ENCODE data around the gene CLIC1.

CLIC1 gene
- total RNA-seq: 122 to 211 reads per million in 2 donors

DNA sequence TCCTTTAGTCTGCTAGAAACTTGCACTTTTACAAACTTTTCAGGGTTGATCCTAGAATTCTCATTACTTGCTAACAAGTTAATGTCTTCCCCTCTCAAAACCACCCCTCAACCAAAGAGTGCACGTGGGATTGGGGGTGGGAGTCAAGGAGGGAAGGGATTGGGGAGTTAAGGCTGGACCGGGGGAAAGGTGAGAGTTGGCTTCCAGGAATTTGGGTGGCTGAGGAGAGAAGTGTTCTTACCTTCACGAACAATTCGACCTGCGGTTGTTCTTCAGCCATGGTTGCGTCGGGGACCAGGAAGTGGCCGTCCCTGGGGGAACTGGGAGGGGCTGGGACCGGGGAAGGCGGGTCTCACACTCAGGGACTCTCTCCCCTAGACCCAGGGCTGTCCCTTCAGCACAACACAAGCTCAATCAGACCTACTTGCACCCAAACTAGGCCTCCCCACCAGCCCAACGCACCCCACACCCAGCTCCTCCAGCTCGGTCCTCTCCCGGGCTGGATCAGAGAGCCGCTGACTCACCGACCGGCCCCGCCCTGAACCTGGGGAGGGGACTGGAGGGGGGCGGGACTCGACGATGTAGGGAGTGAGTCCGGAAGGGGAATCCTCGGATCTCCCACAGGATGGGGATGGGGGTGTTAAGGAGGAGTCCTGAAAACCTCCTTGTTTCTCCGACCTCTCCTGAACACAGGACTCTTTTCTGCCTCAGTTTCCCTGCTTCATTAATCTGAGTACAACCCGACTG is at the start of gene CLIC1:
Gene CLIC1 (minus strand): TSS at position 510 of the 747 bp plus-strand sequence. CDS start 230 bp downstream, at position 280.
- peak; percentile 67 for DNase-seq

DNA sequence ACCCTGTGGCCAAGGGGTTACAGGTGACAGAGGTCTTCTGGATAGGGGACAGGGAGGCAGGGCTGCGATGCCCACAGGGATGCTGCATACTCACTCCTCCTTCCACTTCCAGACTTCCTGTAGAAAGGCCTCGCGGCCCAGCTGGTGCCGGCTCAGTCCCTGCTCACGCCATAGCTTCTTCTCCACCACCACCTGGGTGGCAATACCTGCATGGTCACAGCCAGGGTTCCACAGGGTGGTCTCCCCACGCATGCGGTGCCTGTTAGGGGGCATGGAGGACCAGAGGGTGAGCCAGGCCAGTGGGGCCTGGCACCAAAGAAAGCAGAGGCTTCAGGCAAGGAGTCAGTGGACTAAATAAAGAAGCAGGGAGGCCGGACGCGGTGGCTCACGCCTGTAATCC is 49.1 kb upstream of the CLIC1 start:
- no peak for DNase-seq

DNA sequence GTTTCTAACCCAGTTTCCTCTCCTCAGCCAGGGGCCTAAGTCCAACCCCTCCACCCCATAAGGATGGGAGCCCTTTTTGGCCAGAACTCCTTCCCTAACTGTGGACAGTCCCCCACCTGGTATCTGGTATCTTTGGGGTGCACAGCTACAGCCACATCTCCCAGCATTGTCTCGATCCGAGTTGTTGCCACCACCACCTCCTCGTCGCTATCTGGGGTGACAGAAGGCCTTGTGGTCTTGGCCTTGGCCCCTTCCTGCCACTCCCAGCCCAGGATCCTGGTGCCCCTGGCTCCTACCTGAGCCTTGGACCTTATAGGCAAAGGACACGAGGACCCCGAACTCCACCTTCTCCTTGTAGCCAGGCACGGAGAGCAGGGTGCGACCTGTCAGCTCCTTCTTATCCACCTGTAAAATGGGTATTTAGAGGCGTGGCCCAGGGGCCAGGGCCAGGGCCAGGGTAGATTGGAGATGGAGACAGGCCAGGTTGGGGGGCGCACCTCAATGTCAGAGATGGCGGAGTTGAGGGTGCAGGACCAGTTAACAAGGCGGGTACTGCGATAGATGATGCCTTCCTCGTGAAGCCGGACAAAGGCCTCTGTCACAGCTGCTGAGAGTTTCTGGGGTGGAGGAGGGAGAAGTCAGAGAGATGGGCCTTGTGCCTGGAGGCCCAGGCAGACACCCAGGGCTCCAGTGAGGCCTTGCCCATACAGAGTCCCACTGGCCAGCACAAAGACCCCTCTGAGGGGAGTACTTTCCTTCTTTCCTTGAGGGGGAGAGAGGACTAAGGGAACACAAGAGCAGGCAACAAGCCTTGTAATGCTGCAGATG is 48.0 kb upstream of the CLIC1 start:
- no peak for DNase-seq

DNA sequence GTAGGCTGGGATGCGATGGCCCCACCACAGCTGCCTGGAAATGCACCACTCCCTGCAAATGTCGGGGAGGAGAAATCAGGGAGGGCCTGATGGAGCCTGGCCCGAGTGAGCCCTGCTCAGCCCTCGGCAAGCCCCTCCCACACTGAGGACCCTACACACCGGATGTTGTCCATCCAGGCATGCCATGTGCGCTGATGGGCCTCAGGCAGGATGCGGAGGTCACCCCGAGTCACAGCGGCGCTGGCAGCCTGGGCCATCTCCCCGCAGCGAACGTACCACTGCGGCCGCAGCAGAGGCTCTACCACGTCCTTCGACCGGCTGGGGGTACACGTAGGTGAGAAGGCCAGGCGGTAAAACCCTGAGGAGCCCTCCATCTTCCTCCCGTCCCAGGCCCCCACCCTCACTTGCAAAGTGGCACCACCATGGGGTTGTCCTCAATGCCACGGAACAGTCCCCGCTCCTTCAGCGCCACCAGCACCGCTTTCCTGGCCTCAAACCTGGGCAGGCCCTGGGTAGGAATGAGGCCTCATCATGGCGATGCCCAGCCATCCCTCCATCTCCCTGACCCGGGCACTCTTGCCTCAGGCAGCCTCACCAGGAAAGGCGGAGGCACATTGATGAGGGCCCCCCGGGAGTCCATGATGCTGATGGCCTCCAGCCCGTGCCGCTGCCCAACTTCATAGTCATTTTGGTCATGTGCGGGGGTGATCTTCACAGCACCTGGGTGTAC is 46.0 kb upstream of the CLIC1 start:
- DNase-seq: no peak

DNA sequence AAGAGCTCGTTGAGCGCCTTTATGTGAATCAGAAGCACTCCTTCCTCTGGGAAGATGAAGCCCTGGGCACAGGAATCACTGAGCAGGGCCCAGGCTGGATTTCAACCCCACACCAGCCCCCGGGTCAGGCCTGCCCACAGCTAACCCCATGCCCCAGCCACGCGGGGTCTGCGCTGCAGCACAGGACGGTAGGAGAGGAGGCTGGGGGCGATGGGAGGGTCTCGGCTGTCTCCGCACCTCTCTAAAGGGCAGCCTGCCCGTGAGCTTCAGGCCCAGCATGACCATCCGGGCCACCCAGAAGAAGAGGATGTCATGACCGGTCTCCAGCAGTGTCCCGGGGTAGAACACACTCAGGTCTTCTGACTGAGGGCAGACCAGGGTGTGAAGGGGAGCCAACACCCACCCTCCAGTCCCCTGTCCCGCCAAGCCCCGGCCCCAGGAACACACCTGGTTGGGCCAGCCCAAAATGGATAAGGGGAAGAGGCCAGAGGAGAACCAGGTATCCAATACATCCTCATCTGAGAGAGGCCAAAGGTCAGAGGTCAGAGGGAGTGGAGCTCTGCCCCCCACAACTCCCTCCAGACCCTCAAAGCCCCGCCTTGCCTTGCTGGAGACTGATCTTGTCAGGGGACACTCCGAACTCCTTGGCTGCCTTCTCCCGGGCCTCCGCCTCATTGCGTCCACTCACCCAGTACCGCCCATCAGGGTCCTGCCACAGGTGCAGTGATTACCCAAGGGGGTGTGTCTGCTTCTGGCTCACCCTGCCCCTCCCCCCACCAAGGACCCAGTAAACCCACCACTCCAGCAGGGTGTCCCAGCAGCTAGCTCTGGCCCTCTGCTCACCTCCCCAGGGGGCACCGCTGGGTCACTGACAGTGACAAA is 45.2 kb upstream of the CLIC1 start:
- DNase-seq: no peak

DNA sequence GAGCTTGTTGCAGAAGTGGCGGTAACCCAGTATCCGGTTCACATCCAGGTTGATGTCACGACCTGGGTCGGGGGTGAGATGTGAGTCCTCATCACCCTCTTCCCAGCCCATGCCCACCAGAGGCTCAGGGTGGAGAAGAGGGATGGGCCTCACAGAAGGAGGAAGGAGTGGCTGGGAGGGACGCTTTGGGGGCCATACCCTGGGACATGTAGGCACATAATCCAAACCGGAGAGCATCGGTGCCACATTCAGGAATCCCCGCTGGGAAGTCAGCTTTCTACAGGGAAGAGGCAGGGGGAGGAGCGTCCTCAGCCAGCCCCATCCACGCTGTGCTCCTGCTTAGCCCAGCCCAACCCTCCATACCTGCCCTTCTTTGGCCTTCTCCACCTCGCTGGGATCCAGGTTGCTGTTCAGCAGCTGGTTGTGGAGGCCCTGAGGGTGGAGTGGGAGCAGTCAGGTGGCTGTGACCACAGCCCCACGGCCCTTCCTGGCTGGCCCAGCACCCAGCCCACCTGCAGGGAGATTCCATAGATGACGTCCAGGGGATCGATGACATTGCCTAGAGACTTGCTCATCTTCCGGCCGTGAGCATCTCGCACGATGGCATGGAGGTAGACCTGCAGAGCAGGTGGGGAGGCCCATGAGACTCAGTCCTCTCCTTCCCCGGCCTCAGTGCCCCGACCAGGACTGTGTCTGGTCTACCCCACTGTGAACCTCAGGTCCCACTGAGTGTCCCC is 44.3 kb upstream of the CLIC1 start:
- no peak for DNase-seq

DNA sequence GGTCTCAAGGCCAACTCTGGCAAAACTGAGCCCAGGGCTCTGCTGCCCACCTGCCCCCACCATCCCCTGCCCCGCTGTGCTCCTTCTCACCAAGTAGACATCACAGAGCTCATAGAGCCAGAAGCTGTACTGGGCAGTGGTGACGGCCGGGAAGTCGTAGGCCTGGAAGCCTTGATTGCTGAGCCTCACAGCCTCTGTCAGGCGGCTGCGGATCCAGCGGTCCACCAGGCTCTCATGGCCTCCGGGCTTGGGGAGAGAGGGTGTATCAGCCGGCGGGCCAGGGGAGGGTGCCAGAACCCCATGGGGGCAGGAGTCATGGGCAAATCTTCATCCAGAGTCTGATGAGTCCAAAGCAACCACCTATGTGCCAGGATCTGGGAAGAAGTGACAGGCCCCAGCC is 43.6 kb upstream of the CLIC1 start:
- no peak for DNase-seq

DNA sequence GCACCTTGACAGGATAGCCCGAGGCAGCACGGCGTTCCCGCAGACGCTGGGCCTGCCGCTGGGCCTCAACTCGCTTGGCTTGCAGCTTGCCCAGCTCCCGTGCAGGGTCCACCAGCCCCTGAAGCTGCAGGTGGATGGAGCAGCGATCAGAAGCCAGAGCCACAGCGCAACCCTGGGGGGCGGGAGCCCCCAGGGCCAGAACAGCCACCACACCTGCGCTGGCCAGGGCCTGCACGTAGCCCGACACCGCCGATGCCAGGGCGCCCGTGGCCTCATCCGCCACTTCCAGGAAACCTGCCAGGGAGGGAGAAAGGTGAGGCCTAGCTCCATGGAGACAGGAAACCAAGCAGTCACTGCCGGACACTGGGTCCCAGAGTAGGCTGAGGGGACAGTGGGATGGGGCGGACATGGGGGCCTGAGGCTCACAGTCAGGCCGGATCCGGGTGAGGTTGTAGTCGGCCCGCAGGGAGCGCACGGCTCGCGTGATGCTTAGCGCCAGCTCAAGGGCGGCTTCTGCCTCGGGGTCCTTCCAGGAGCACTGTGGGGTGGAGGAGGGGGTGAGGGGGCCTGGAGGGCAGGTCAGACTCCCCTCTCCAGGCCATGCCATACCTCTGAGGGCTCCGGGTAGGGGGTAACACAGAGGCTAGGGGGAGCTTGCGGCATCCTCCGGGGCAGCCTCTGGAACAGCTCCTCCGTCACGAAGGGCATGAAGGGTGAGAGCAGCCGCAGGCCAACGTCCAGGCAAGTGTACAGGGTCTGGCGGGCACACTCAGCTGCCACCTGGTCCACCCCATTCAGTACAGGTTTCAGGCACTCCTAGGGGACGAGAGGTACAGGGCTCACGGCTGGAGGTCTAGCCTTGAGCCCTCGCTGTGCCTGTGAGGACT is 42.9 kb upstream of the CLIC1 start:
- DNase-seq: no peak

DNA sequence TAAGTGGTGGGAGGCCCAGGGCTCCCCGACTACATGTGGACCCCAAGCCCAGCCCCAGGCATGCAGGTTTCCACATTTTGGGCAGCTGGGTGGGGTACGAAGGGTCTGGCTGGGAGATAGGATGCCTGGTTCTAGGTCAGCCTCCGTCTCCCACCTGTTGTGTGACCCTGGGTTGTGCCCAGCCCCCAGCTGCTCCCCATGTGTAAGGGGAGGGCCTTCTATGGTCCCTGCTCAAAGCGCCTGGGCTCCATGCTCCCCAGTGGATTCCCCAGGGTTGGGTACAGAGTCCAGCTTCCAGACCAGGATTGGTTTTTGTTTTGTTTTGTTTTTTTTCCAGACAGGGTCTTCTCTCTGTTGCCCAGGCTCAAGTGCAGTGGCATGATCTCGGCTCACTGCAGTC is 41.9 kb upstream of the CLIC1 start:
- DNase-seq: no peak

DNA sequence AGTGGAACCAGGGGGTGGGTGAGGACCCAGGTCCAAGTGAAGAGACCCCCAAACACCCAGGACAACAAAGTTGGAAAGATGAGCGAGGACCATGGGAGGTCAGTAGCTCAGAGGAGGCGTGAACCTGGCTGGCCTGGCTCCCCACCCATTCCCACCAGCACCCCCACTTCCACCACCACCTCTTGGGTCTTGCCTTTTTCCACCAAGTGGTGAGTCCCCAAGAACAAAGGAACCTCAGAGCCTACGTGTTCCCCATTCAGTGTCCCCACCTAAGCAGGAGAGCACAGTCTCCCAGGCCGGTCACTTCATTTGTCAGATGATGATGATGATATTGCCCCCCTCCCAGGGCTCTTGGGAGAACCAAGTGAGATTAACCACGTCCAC is 41.3 kb upstream of the CLIC1 start:
- DNase-seq: no peak

DNA sequence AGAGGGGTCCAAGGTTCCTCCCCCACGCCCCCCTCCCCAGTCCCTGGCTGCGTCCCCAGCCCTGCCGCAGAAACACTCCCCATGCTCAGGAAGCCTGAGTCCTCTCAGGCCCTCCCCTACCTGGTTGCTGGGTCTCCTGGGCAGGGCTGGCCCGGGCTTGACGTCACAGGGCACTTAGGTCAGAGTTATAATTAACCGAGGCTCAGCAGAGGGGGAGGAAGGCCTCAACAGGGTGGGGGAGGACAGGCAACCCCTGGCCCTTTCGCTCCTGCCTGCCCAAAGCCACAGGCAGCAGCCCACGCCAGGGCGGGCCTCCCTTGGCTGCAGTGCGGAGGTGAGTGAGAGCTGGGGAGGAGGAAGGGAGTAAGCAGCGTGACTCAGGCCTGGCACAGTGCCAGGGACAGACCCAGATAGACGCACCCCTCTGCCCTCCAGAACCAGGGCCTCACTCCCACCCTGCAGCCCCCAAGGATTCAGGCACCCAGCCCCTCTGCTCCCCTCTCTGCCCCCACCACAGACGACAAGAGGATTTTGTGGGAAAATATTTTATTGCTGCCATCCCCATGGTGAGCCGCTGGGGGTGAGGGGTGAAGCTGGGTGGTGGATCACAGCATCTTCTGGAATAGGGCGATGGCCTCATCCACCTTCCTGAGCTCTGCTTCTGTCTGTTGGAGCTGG is 40.8 kb upstream of the CLIC1 start, which contains the start of gene VWA7:
Gene VWA7 (minus strand): TSS at position 340 of the 678 bp plus-strand sequence. CDS start 549 bp downstream, outside the sequence.
- peak; percentile 53 for DNase-seq

DNA sequence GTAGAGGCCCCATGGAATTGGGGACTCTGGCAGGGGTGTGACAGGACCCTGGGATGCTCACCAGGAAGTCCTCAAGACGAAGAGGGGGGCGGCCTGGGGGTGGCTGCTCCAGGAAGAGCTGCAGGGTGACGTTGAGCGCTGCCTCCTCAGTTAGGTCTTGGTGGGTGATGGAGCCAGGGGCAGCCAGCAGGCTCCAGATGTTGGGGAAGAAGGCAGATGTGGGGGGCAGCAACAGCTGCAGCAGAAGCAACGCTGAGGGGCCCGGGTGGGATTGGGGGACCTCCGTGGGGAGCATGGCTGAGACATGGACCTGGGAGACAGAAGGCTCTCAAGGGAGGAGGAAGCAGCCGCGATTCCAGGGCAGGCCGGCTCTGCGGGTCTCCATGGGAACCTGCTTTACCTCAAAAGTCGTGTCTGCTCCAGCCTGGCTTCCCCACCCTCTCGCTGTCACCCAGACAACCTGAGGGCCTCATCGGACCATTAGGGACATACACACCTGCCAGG is 40.2 kb upstream of the CLIC1 start:
- no peak for DNase-seq

DNA sequence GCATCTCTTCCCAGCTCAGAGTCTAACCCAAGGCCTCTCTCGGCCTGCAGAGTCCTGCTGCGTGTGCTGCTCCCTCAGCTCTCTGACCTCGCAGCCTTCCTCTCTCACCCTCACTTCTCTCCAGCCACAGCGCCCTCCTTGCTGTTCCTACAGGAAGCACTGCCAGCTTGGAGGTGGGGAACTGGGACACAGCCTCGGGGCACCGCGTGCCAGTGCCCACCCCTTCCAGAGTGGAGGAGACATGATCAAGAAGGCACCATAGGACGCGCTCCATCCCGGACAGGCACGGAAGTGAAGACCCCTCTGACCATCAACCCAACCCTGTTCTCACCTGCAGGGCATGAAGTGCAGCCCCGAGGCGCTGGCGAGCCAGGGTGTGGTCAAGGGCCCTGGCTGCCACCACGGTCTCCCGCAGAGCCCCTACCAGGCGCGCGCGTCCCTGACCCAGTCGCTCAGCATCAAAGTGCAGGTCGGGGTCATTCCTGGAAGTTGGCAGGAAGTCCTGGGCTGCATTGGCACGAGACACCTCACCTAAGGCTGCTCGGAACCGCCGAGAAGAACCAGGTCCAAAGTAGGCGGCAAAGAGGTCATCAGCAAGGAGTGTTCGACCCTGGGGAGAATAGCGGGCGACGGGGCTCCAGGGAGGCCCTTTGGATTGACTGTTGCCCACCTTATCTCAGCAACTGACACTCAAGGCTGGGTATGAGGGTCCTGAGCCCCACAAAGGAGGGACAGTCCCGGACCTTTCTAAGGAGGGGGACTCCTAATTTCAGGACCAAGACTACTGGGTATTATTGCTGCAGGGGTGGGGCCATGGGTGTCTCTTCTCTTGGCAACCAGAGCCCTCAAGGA is 39.5 kb upstream of the CLIC1 start:
- DNase-seq: no peak

DNA sequence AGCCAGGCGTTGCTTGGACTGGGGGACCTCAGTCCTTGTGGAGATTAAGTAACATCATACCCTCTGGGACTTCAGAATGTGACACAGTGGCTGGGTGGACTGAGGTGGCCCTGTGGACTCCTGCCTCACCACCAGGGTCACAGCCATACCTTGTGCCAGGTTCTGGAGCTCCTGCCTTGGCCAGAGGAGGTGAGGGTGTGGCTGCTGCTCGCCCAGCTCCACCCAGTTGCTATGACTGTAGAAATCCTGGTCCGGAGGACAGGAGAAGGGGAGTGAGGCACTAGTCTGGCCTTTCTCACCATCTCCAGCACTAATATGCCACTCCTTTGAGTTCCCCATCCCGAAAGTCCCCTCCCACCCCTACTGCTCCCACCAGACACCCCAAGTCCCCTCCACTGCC is 38.9 kb upstream of the CLIC1 start:
- DNase-seq: no peak

DNA sequence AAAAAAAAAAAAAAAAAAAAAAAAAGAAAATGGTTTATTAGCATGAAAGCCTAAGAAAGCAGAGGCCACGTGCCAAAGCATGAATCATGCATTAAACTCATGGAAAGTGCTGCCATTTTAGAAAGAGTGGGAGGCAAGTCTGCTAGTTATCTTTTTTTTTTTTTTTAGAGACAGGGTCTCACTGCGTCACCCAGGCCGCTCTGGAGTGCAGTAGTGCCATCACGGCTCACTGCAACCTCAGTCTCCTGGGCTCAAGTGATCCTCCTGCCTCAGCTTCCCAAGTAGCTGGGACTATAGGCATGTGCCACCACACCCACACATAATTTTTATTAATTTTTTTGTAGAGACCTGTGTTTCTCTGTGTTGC is 35.6 kb upstream of the CLIC1 start:
- no peak for DNase-seq

DNA sequence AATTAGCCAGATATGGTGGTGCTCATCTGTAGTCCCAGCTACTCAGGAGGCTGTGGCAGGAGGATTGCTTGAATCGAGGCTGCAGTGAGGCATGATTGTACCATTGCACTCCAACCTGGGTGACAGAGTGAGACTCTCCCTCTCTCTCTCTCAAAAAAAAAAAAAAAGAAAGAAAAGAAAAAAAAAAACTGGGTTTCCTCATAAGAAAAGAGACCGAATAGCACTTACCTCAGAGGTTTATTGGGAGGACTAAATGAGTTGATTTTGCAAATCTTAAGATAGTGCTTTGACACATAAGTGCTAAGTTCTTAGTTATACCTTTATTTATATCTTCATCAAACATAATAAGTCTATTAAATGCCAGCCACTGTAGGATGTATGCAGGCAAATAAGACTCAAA is 34.5 kb upstream of the CLIC1 start:
- no peak for DNase-seq

DNA sequence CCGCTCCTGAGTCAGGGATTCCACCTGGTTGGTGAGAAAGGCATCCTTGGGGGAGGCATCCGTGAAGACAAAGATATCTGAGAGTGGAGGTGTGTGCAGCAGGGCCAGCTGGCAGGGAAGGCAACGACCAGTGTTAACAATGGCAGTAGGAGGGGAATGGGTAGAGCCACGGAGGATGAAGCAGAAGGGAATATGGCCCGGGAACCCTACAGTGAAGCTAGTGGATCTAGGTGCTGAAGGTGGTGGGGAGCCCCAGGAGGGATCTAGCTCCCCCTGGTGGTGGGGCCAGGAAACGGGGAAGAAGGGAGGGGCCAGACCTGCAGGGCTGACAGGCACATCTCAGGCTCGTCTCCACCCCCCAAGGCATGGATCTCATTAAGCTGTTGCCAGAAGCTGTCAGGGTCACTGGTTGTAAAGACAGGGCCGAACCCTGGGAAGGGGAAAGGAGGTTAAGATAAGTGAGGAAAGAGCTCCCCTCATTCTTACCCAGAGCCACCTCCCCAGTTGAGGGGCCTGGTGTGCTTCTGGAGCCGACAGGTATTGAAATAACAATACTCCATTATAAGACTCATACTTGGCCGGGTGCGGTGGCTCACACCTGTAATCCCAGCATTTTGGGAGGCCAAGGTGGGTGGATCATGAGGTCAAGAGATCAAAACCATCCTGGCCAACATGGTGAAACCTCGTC is 33.5 kb upstream of the CLIC1 start:
- DNase-seq: peak; percentile 77
